GM12878 (cell line): Measurements from ENCODE around the gene CD101. TPM values are rescaled to one million over a fixed set of nuclear protein-coding genes. Genes with fewer than 3 reads are reported as not detected.

Experiments
- ATAC-seq: fragments of 200-7000 bp; cut with Tn5 transposase; 3 replicates; pipeline ENCODE4 v1.9.1; 2020; ENCODE audit warnings: mild to moderate bottlenecking, moderate library complexity
- BruUV-seq: library from RNA; stranded (reverse); fragments of 400-500 nt; replicated peaks from 2 replicates; lab custom pipeline; 2021; lab: Mats Ljungman, UMichigan
- CTCF ChIA-PET: fragments of 300-600 bp; sonication (Branson Sonifier 250); formaldehyde crosslinking; extraction: SDS; loops from one replicate; lab custom pipeline; 2021; ENCODE audit warnings: inconsistent platforms; lab: Yijun Ruan, JAX
- POLR2A ChIA-PET: fragments of 350-600 bp; formaldehyde crosslinking; extraction: SDS; loops from one replicate; lab custom pipeline; 2021; ENCODE audit warnings: inconsistent platforms; lab: Charles Lee
- RAD21 ChIA-PET: fragments of 300-600 bp; sonication (Branson Sonifier 250); formaldehyde crosslinking; loops from one replicate; lab custom pipeline; 2023; ENCODE audit warnings: antibody characterized with exemption; ENCODE audit not compliant: unreplicated experiment; lab: Charles Lee
- SMC1A ChIA-PET: fragments of 300-600 bp; sonication (Branson Sonifier 250); formaldehyde crosslinking; loops from one replicate; lab custom pipeline; 2023; ENCODE audit not compliant: unreplicated experiment, uncharacterized antibody; lab: Charles Lee
- DNase-seq: peaks from one replicate; pipeline ENCODE4 v3.0.0-alpha.2; 2011; ENCODE audit warnings: low read depth, low spot score
- FAIRE-seq: peaks from 3 replicates; lab custom pipeline; 2011; peaks lifted over from hg19 to GRCh38; lab: Jason Lieb, UNC
- H2AFZ ChIP-seq: 2 replicates; pipeline ENCODE4 v1.6.0; 2011; ENCODE audit warnings: low read depth, low read length, control low read depth; ENCODE audit not compliant: control insufficient read depth
- H3K27ac ChIP-seq: 2 replicates; pipeline ENCODE4 v1.5.1; 2011; ENCODE audit warnings: control low read depth; ENCODE audit not compliant: control insufficient read depth, insufficient read depth
- H3K27me3 ChIP-seq, 2 experiments: replicated peaks in 1 of 2; 2 replicates each; pipeline versions ENCODE4 v1.6.0 to v1.6.1; 2011; ENCODE audit warnings: low read length in 1 of 2; ENCODE audit not compliant: control insufficient read depth in 2 of 2, insufficient read depth in 2 of 2
- H3K36me3 ChIP-seq, 2 experiments: 2 replicates each; pipeline ENCODE4 v1.5.1; 2011; ENCODE audit warnings: low read length in 1 of 2; ENCODE audit not compliant: control insufficient read depth in 2 of 2, insufficient read depth in 2 of 2
- H3K4me1 ChIP-seq: 2 replicates; pipeline ENCODE4 v1.6.1; 2011; ENCODE audit warnings: mild to moderate bottlenecking, low read length, moderate library complexity, mixed read lengths; ENCODE audit not compliant: control insufficient read depth, insufficient read depth
- H3K4me2 ChIP-seq: 2 replicates; pipeline ENCODE4 v1.6.0; 2011; ENCODE audit warnings: control low read depth; ENCODE audit not compliant: control insufficient read depth, insufficient read depth
- H3K4me3 ChIP-seq: fragments of 200-600 bp; sonication (generic); 2 replicates; pipeline ENCODE4 v1.5.1; 2016
- H3K79me2 ChIP-seq: 2 replicates; pipeline ENCODE4 v1.6.0; 2011; ENCODE audit warnings: low read length; ENCODE audit not compliant: control insufficient read depth, insufficient read depth
- H3K9ac ChIP-seq: 2 replicates; pipeline ENCODE4 v1.8.0; 2011; ENCODE audit warnings: low read length, control low read depth, mixed read lengths; ENCODE audit not compliant: control insufficient read depth, insufficient read depth
- H3K9me3 ChIP-seq: replicated peaks from 3 replicates; pipeline ENCODE4 v1.5.1; 2011; ENCODE audit warnings: mild to moderate bottlenecking, low read length; ENCODE audit not compliant: control insufficient read depth, insufficient read depth
- H4K20me1 ChIP-seq: 2 replicates; pipeline ENCODE4 v1.6.0; 2011; ENCODE audit not compliant: control insufficient read depth, insufficient read depth
- SP1 ChIP-seq: IDR thresholded peaks from one replicate; pipeline ENCODE4 v1.6.1; 2011; ENCODE audit warnings: low read depth, low read length
- ZNF217 ChIP-seq: fragments of 450-650 bp; IDR thresholded peaks from 2 replicates; pipeline ENCODE4 v1.6.1; 2017; ENCODE audit warnings: antibody characterized with exemption, mild to moderate bottlenecking
- ZNF24 ChIP-seq: fragments of 450-650 bp; IDR thresholded peaks from 2 replicates; pipeline ENCODE4 v1.6.1; 2017; ENCODE audit warnings: antibody characterized with exemption, mild to moderate bottlenecking
- ZNF274 ChIP-seq: IDR thresholded peaks from one replicate; pipeline ENCODE4 v1.8.0; 2011; ENCODE audit not compliant: insufficient read length, insufficient read depth
- WGBS: methylation state at CpG from one replicate; pipeline ENCODE4 v1.1.6; 2016; ENCODE audit warnings: low lambda C conversion rate; ENCODE audit not compliant: insufficient replicate concordance, insufficient coverage; ENCODE audit errors: missing lambda C conversion rate; 5-methylcytosine and 5-hydroxymethylcytosine counted together
- in situ Hi-C: fragments of 300-500 bp; cut with MboI; formaldehyde crosslinking; loops from 9 replicates; pipeline ENCODE4 v1.14.3; 2018; ENCODE audit warnings: mixed read lengths
- intact Hi-C: fragments of 100-400 bp; cut with micrococcal nuclease; formaldehyde crosslinking; loops from one replicate; pipeline ENCODE4 v1.14.2; 2022; ENCODE audit not compliant: unreplicated experiment
- polyA plus RNA-seq, 11 experiments: library from polyadenylated mRNA; depleted of rRNA in 4 of 11; unstranded in 6 of 11; stranded (reverse) in 5 of 11; fragments of >200 nt; fragmentation: Nextera tagmentation in 4 of 11; fragmentation: Illumina TruSeq in 1 of 11; extraction: Ambion mirVana in 4 of 11; extraction: Trizol in 1 of 11; gene quantifications; 1 replicate in 1 of 11; 2 replicates in 10 of 11; pipeline versions ENCODE4 v1.2.1 to v1.2.3, GENCODE V29; 2011 to 2016; ENCODE audit warnings: inconsistent platforms in 2 of 11, missing spikeins in 2 of 11, low read depth in 1 of 11
- total RNA-seq, 4 experiments: library from RNA; depleted of rRNA in 3 of 4; stranded (reverse); fragments of >200 nt in 3 of 4; fragmentation: Illumina TruSeq in 1 of 4; extraction: Trizol in 1 of 4; gene quantifications; 2 replicates each; pipeline versions ENCODE4 v1.2.1 to v1.2.3, GENCODE V29; 2013 to 2021
- TF ChIP-seq, protein P1 (sequence below): fragments of 450-650 bp; IDR thresholded peaks from 2 replicates; pipeline ENCODE4 v1.6.1; 2016; ENCODE audit warnings: mild to moderate bottlenecking, moderate library complexity, borderline replicate concordance
- TF ChIP-seq, protein P2 (sequence below): fragments of 450-650 bp; IDR thresholded peaks from 2 replicates; pipeline ENCODE4 v1.6.1; 2017; ENCODE audit warnings: mild to moderate bottlenecking

The CD101 gene
- total and polyA plus RNA-seq, 10 of the 15 experiments (the other 5 are each of a cell fraction or from before 2014, with no cell fraction given) = 0.56 to 7.9 (median 2.9) TPM

GRCh38 chr1:117011334-117011733, 9.8 kb downstream of the CD101 start:
- Histone ChIP-seq H3K4me3 (no peak overlapping the region), H3K79me2 (no peaks in the 10 kb centered on the region), H3K36me3 (no peaks in the 10 kb centered on the region), H2AFZ (no peak overlapping the region), H4K20me1 (no peaks in the 10 kb centered on the region), H3K27ac (no peak overlapping the region), H3K27me3 (no peaks in the 10 kb centered on the region), H3K9ac (no peak overlapping the region), H3K4me1 (no peaks in the 10 kb centered on the region), H3K9me3 (no peaks in the 10 kb centered on the region), H3K4me2 (no peak overlapping the region)
- 73% methylated on average over 3 of the region's 3 CpGs for WGBS
- intact Hi-C loops = no loop called here
- BruUV-seq = no TSS peak
- ChIA-PET CTCF (interaction anchor here (0.6 to 1.5 kb wide), 4 partner anchors 8 to 433 kb away, joined by 3 to 5 read pairs (median 3); no protein-coding TSS in a partner anchor), POLR2A (no interaction called here), SMC1A (interaction anchor here (1.1 to 1.5 kb wide), 4 partner anchors 10 to 273 kb away, joined by 3 to 6 read pairs (median 3); partner anchors contain the start of gene CD101), RAD21 (no interaction called here)
- DNase-seq (no peak), FAIRE-seq (no peak), ATAC-seq (no peak)
- in situ Hi-C loops = no loop called here
- TF ChIP-seq ZNF217 (no peak), ZNF24 (no peak), ZNF274 (no peak), SP1 (no peak)
- TF ChIP-seq, protein P1, sequence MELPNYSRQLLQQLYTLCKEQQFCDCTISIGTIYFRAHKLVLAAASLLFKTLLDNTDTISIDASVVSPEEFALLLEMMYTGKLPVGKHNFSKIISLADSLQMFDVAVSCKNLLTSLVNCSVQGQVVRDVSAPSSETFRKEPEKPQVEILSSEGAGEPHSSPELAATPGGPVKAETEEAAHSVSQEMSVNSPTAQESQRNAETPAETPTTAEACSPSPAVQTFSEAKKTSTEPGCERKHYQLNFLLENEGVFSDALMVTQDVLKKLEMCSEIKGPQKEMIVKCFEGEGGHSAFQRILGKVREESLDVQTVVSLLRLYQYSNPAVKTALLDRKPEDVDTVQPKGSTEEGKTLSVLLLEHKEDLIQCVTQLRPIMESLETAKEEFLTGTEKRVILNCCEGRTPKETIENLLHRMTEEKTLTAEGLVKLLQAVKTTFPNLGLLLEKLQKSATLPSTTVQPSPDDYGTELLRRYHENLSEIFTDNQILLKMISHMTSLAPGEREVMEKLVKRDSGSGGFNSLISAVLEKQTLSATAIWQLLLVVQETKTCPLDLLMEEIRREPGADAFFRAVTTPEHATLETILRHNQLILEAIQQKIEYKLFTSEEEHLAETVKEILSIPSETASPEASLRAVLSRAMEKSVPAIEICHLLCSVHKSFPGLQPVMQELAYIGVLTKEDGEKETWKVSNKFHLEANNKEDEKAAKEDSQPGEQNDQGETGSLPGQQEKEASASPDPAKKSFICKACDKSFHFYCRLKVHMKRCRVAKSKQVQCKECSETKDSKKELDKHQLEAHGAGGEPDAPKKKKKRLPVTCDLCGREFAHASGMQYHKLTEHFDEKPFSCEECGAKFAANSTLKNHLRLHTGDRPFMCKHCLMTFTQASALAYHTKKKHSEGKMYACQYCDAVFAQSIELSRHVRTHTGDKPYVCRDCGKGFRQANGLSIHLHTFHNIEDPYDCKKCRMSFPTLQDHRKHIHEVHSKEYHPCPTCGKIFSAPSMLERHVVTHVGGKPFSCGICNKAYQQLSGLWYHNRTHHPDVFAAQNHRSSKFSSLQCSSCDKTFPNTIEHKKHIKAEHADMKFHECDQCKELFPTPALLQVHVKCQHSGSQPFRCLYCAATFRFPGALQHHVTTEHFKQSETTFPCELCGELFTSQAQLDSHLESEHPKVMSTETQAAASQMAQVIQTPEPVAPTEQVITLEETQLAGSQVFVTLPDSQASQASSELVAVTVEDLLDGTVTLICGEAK = no peak
- TF ChIP-seq, protein P2, sequence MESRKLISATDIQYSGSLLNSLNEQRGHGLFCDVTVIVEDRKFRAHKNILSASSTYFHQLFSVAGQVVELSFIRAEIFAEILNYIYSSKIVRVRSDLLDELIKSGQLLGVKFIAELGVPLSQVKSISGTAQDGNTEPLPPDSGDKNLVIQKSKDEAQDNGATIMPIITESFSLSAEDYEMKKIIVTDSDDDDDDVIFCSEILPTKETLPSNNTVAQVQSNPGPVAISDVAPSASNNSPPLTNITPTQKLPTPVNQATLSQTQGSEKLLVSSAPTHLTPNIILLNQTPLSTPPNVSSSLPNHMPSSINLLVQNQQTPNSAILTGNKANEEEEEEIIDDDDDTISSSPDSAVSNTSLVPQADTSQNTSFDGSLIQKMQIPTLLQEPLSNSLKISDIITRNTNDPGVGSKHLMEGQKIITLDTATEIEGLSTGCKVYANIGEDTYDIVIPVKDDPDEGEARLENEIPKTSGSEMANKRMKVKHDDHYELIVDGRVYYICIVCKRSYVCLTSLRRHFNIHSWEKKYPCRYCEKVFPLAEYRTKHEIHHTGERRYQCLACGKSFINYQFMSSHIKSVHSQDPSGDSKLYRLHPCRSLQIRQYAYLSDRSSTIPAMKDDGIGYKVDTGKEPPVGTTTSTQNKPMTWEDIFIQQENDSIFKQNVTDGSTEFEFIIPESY = no peak
